Esophagus muscularis mucosa (tissue), 4 donors: Measurements from ENCODE around the gene DPPA2. TPM values are rescaled to one million over a fixed set of nuclear protein-coding genes. Genes with fewer than 3 reads are reported as not detected.

Experiments
- DNase-seq: peaks from one replicate; pipeline ENCODE4 v3.0.0-alpha.2; 2017; ENCODE audit errors: extremely low spot score
- H3K27ac ChIP-seq, 4 donors: fragments of 200-600 bp; sonication (generic); replicated peaks in 1 of 4; 1 replicate in 3 of 4; 2 replicates in 1 of 4; pipeline ENCODE4 v1.5.1; 2016 to 2019; ENCODE audit warnings: mild to moderate bottlenecking in 1 of 4
- H3K27me3 ChIP-seq, 4 donors: fragments of 200-600 bp; sonication (generic); one replicate each; pipeline versions ENCODE4 v1.5.1 to v1.6.0; 2016 to 2019
- H3K36me3 ChIP-seq, 4 donors: fragments of 200-600 bp; sonication (generic); one replicate each; pipeline ENCODE4 v1.5.1; 2016 to 2019
- H3K4me1 ChIP-seq, 4 donors: fragments of 200-600 bp; sonication (generic); one replicate each; pipeline ENCODE4 v1.5.1; 2016 to 2019
- H3K4me3 ChIP-seq, 4 donors: fragments of 200-600 bp; sonication (generic); 1 replicate in 2 of 4; 2 replicates in 2 of 4; pipeline ENCODE4 v1.5.1; 2016 to 2019; ENCODE audit warnings: mild to moderate bottlenecking in 4 of 4, moderate library complexity in 1 of 4
- H3K9me3 ChIP-seq, 4 donors: fragments of 200-600 bp; sonication (generic); 1 replicate in 3 of 4; 2 replicates in 1 of 4; pipeline ENCODE4 v1.5.1; 2016 to 2019
- CTCF ChIP-seq, 3 experiments: fragments of 200-600 bp in 2 of 3; fragments of 450-650 bp in 1 of 3; sonication (generic) in 2 of 3; IDR thresholded peaks; one replicate each; pipeline ENCODE4 v1.5.1; 2017 to 2019; ENCODE audit warnings: antibody characterized with exemption in 3 of 3, mild to moderate bottlenecking in 2 of 3, moderate library complexity in 1 of 3
- EP300 ChIP-seq: sonication (generic); formaldehyde crosslinking; IDR thresholded peaks from one replicate; pipeline ENCODE4 v1.6.1; 2017; ENCODE audit warnings: antibody characterized with exemption
- POLR2A ChIP-seq: fragments of 450-650 bp; IDR thresholded peaks from one replicate; pipeline ENCODE4 v1.6.1; 2017; ENCODE audit warnings: antibody characterized with exemption, moderate library complexity, mild to moderate bottlenecking, low read depth
- POLR2AphosphoS5 ChIP-seq, 2 donors: sonication (generic); formaldehyde crosslinking; IDR thresholded peaks; one replicate each; pipeline ENCODE4 v1.6.1; 2017; ENCODE audit warnings: antibody characterized with exemption in 2 of 2
- WGBS: methylation state at CpG from one replicate; pipeline ENCODE4 v1.1.5; 2018; 5-methylcytosine and 5-hydroxymethylcytosine counted together
- intact Hi-C: fragments of 100-400 bp; cut with DNase I; formaldehyde crosslinking; loops from one replicate; pipeline ENCODE4 v1.15.1; 2023
- total RNA-seq, 4 donors: library from RNA; depleted of rRNA; stranded (reverse); fragments of >200 nt; gene quantifications; one replicate each; pipeline versions ENCODE4 v1.1.0 to v1.2.1, GENCODE V29; 2016

The DPPA2 gene
- total RNA-seq, 4 donors from 2014 or later, result not detected

- TF ChIP-seq POLR2AphosphoS5 (IDR thresholded peaks at IDR 0.05), result no peak
- no peak for TF ChIP-seq POLR2A
- no peak for TF ChIP-seq CTCF (IDR thresholded peaks at IDR 0.05)
- TF ChIP-seq EP300, result no peak
- H3K4me3 ChIP-seq, result peak overlapping the region; percentile 30 to 47 (median 39)
- H3K4me1 ChIP-seq, result peaks cover 0 to 12% (median 9%) of the 10 kb centered on the region in 4 donors
- H3K36me3 ChIP-seq, result no peaks in the 10 kb centered on the region
- peaks cover 0 to 3% (median 0%) of the 10 kb centered on the region in 4 donors for H3K27me3 ChIP-seq
- H3K9me3 ChIP-seq, result no peaks in the 10 kb centered on the region
- no peak overlapping the region for H3K27ac ChIP-seq
- no peak for DNase-seq
- WGBS, result 14% methylated on average over 15 of the region's 17 CpGs
- intact Hi-C loops, result no loop called here
These were observed 20.1 kb upstream of the DPPA2 start for GRCh38 chr3:109336291-109336861.

- Histone ChIP-seq H3K4me1 (peaks cover 0 to 12% (median 9%) of the 10 kb centered on the region in 4 donors), H3K9me3 (no peaks in the 10 kb centered on the region), H3K4me3 (no peak overlapping the region), H3K36me3 (no peaks in the 10 kb centered on the region), H3K27me3 (peaks cover 0 to 3% (median 0%) of the 10 kb centered on the region in 4 donors), H3K27ac (no peak overlapping the region)
- no peak for DNase-seq
- TF ChIP-seq CTCF (IDR thresholded peaks at IDR 0.05) (no peak), EP300 (no peak), POLR2AphosphoS5 (IDR thresholded peaks at IDR 0.05) (no peak), POLR2A (no peak)
- intact Hi-C loops, result no loop called here
- WGBS, result 91% methylated on average over 1 of the region's 1 CpG
These were observed 18.3 kb upstream of the DPPA2 start for GRCh38 chr3:109334572-109334971.

- Histone ChIP-seq H3K27ac (no peak overlapping the region), H3K27me3 (peaks cover 0 to 3% (median 0%) of the 10 kb centered on the region in 4 donors), H3K36me3 (no peaks in the 10 kb centered on the region), H3K4me3 (no peak overlapping the region), H3K4me1 (peaks cover 0 to 9% (median 8%) of the 10 kb centered on the region in 4 donors), H3K9me3 (no peaks in the 10 kb centered on the region)
- intact Hi-C loops, result no loop called here
- no peak for DNase-seq
- 87% methylated on average over 5 of the region's 5 CpGs for whole genome bisulfite sequencing
- TF ChIP-seq POLR2A (no peak), CTCF (IDR thresholded peaks at IDR 0.05) (no peak), EP300 (no peak), POLR2AphosphoS5 (IDR thresholded peaks at IDR 0.05) (no peak)
These were observed 15.4 kb upstream of the DPPA2 start for GRCh38 chr3:109331692-109332091.

GRCh38 chr3:109330405-109330804 lies 14.1 kb upstream of the DPPA2 start:
- no peak for DNase-seq
- 90% methylated on average over 7 of the region's 7 CpGs for WGBS
- no peaks in the 10 kb centered on the region for H3K4me1 ChIP-seq
- peaks cover 0 to 2% (median 0%) of the 10 kb centered on the region in 4 donors for H3K27me3 ChIP-seq
- H3K9me3 ChIP-seq, result no peaks in the 10 kb centered on the region
- no peak overlapping the region for H3K27ac ChIP-seq
- H3K4me3 ChIP-seq, result no peak overlapping the region
- intact Hi-C loops, result no loop called here
- H3K36me3 ChIP-seq, result no peaks in the 10 kb centered on the region
- TF ChIP-seq CTCF (IDR thresholded peaks at IDR 0.05) (no peak), POLR2A (no peak), POLR2AphosphoS5 (IDR thresholded peaks at IDR 0.05) (no peak), EP300 (no peak)

- 88% methylated on average over 3 of the region's 3 CpGs for WGBS
- H3K36me3 ChIP-seq, result no peaks in the 10 kb centered on the region
- intact Hi-C loops, result no loop called here
These were observed 11.9 kb upstream of the DPPA2 start for GRCh38 chr3:109328202-109328601.

More at GRCh38 chr3:109328202-109328601, 11.9 kb upstream of the DPPA2 start:
- H3K27me3 ChIP-seq, result no peaks in the 10 kb centered on the region
- no peak overlapping the region for H3K27ac ChIP-seq
- no peaks in the 10 kb centered on the region for H3K4me1 ChIP-seq
- DNase-seq, result no peak
- H3K9me3 ChIP-seq, result no peaks in the 10 kb centered on the region
- TF ChIP-seq POLR2AphosphoS5 (IDR thresholded peaks at IDR 0.05) (no peak), POLR2A (no peak), EP300 (no peak), CTCF (IDR thresholded peaks at IDR 0.05) (no peak)
- H3K4me3 ChIP-seq, result no peak overlapping the region
